H9 (cell line): Measurements from ENCODE around the gene ADPRH. TPM values are rescaled to one million over a fixed set of nuclear protein-coding genes. Genes with fewer than 3 reads are reported as not detected.

Experiments used
- DNase-seq: peaks from one replicate; pipeline ENCODE4 v3.0.0-alpha.2; 2017
- H2AFZ ChIP-seq: one replicate; pipeline ENCODE4 v1.6.1; 2013; ENCODE audit warnings: mild to moderate bottlenecking, low read length, control low read depth, moderate library complexity
- H2AK5ac ChIP-seq: 2 replicates; pipeline ENCODE4 v1.6.1; 2013; ENCODE audit warnings: low read length, control low read depth, mixed read lengths; ENCODE audit not compliant: insufficient read length
- H2BK120ac ChIP-seq: one replicate; pipeline ENCODE4 v1.6.1; 2013; ENCODE audit warnings: low read depth, mild to moderate bottlenecking, low read length, control low read depth, inconsistent platforms; ENCODE audit not compliant: poor library complexity, severe bottlenecking
- H2BK12ac ChIP-seq: 2 replicates; pipeline ENCODE4 v1.6.1; 2013; ENCODE audit warnings: low read length, control low read depth, mixed read lengths, low read depth; ENCODE audit not compliant: insufficient read length
- H2BK15ac ChIP-seq: 2 replicates; pipeline ENCODE4 v1.6.1; 2013; ENCODE audit warnings: low read depth, low read length, control low read depth
- H2BK20ac ChIP-seq: one replicate; pipeline ENCODE4 v1.6.1; 2013; ENCODE audit warnings: low read depth, mild to moderate bottlenecking, low read length, control low read depth, inconsistent platforms; ENCODE audit not compliant: poor library complexity, severe bottlenecking
- H2BK5ac ChIP-seq: 2 replicates; pipeline ENCODE4 v1.6.1; 2013; ENCODE audit warnings: low read length, control low read depth, mixed read lengths; ENCODE audit not compliant: insufficient read length
- H3K14ac ChIP-seq: 2 replicates; pipeline ENCODE4 v1.6.1; 2013; ENCODE audit warnings: low read length, control low read depth; ENCODE audit not compliant: insufficient read depth
- H3K18ac ChIP-seq: 2 replicates; pipeline ENCODE4 v1.6.1; 2013; ENCODE audit warnings: low read depth, mild to moderate bottlenecking, mixed read lengths, low read length, control low read depth; ENCODE audit not compliant: insufficient read length
- H3K23ac ChIP-seq: 2 replicates; pipeline ENCODE4 v1.6.1; 2013; ENCODE audit warnings: low read length, control low read depth, mixed read lengths, low read depth; ENCODE audit not compliant: insufficient read length
- H3K23me2 ChIP-seq: 2 replicates; pipeline ENCODE4 v1.6.1; 2013; ENCODE audit warnings: low read depth, mild to moderate bottlenecking, mixed read lengths, low read length, control low read depth; ENCODE audit not compliant: insufficient read length, poor library complexity, severe bottlenecking
- H3K27ac ChIP-seq: 2 replicates; pipeline ENCODE4 v1.5.1; 2013; ENCODE audit warnings: low read length, control low read depth, mixed read lengths, low read depth; ENCODE audit not compliant: insufficient read length
- H3K27me3 ChIP-seq: 2 replicates; pipeline ENCODE4 v1.6.1; 2013; ENCODE audit warnings: low read length, control low read depth, inconsistent platforms; ENCODE audit not compliant: insufficient read depth
- H3K4ac ChIP-seq: 2 replicates; pipeline ENCODE4 v1.6.1; 2013; ENCODE audit warnings: low read depth, mild to moderate bottlenecking, control low read depth, inconsistent platforms, low read length, moderate library complexity
- H3K4me1 ChIP-seq: 2 replicates; pipeline ENCODE4 v1.6.1; 2013; ENCODE audit warnings: low read length, control low read depth, inconsistent platforms; ENCODE audit not compliant: insufficient read depth
- H3K4me2 ChIP-seq: 2 replicates; pipeline ENCODE4 v1.6.1; 2013; ENCODE audit warnings: low read length, control low read depth, mixed read lengths; ENCODE audit not compliant: insufficient read length, insufficient read depth
- H3K56ac ChIP-seq: 2 replicates; pipeline ENCODE4 v1.6.1; 2013; ENCODE audit warnings: low read depth, mild to moderate bottlenecking, mixed read lengths, low read length, control low read depth; ENCODE audit not compliant: insufficient read length
- H3K79me1 ChIP-seq: 2 replicates; pipeline ENCODE4 v1.6.1; 2013; ENCODE audit warnings: low read depth, mild to moderate bottlenecking, moderate library complexity, low read length, control low read depth, inconsistent platforms; ENCODE audit not compliant: insufficient read depth, poor library complexity, severe bottlenecking
- H3K79me2 ChIP-seq: 2 replicates; pipeline ENCODE4 v1.6.1; 2013; ENCODE audit warnings: low read length, control low read depth, inconsistent platforms; ENCODE audit not compliant: insufficient read depth
- H3K9ac ChIP-seq: 2 replicates; pipeline ENCODE4 v1.6.1; 2013; ENCODE audit warnings: low read length, control low read depth, mixed read lengths; ENCODE audit not compliant: insufficient read length; ENCODE audit errors: extremely low read depth
- H3K9me3 ChIP-seq: one replicate; pipeline ENCODE4 v1.6.1; 2013; ENCODE audit warnings: low read depth, low read length, inconsistent platforms; ENCODE audit not compliant: control insufficient read depth
- H3T11ph ChIP-seq: one replicate; pipeline ENCODE4 v1.6.1; 2013; ENCODE audit warnings: mild to moderate bottlenecking, low read length, control low read depth, inconsistent platforms
- H4K20me1 ChIP-seq: one replicate; pipeline ENCODE4 v1.6.1; 2013; ENCODE audit not compliant: control insufficient read depth, insufficient read length, insufficient read depth
- H4K5ac ChIP-seq: 2 replicates; pipeline ENCODE4 v1.6.1; 2013; ENCODE audit warnings: low read depth, mild to moderate bottlenecking, mixed read lengths, low read length, control low read depth; ENCODE audit not compliant: insufficient read length
- H4K8ac ChIP-seq: replicated peaks from 2 replicates; pipeline ENCODE4 v1.6.1; 2013; ENCODE audit warnings: low read length, control low read depth, mixed read lengths, low read depth; ENCODE audit not compliant: insufficient read length
- H4K91ac ChIP-seq: 2 replicates; pipeline ENCODE4 v1.6.1; 2013; ENCODE audit warnings: low read depth, mild to moderate bottlenecking, moderate library complexity, mixed read lengths, low read length, control low read depth; ENCODE audit not compliant: insufficient read length
- H3K27ac Mint-ChIP-seq, 3 experiments: 2 replicates in 2 of 3; 3 replicates in 1 of 3; pipeline ENCODE4 v1.8.0; 2020 to 2021; ENCODE audit warnings: mixed read lengths in 3 of 3, mild to moderate bottlenecking in 1 of 3, moderate library complexity in 1 of 3
- H3K27me3 Mint-ChIP-seq: 2 replicates; pipeline ENCODE4 v1.8.0; 2021; ENCODE audit warnings: low read depth, mild to moderate bottlenecking, moderate library complexity, mixed read lengths
- H3K36me3 Mint-ChIP-seq, 3 experiments: 2 replicates in 2 of 3; 3 replicates in 1 of 3; pipeline ENCODE4 v1.8.0; 2020 to 2021; ENCODE audit warnings: low read depth in 3 of 3, mixed read lengths in 3 of 3; ENCODE audit not compliant: insufficient read depth in 1 of 3
- H3K4me1 Mint-ChIP-seq, 2 experiments: 2 replicates each; pipeline ENCODE4 v1.8.0; 2020; ENCODE audit warnings: mixed read lengths in 2 of 2
- H3K4me3 Mint-ChIP-seq, 2 experiments: 2 replicates in 1 of 2; 3 replicates in 1 of 2; pipeline ENCODE4 v1.8.0; 2020 to 2021; ENCODE audit warnings: mild to moderate bottlenecking in 2 of 2, mixed read lengths in 2 of 2, moderate library complexity in 1 of 2
- H3K9me3 Mint-ChIP-seq, 2 experiments: 2 replicates in 1 of 2; 3 replicates in 1 of 2; pipeline ENCODE4 v1.8.0; 2020; ENCODE audit warnings: mild to moderate bottlenecking in 2 of 2, mixed read lengths in 2 of 2, moderate library complexity in 1 of 2
- WGBS: extraction: QIAGEN DNeasy Blood & Tissue Kit; methylation state at CpG from one replicate; pipeline ENCODE4 v1.1.7; 2013; ENCODE audit warnings: missing lambda C conversion rate, low lambda C conversion rate, mixed read lengths; ENCODE audit not compliant: insufficient read length; ENCODE audit errors: extremely low coverage; 5-methylcytosine and 5-hydroxymethylcytosine counted together
- total RNA-seq: library from RNA; stranded (reverse); gene quantifications from 2 replicates; pipeline ENCODE4 v1.2.1, GENCODE V29; 2021
- TF ChIP-seq, protein P1 (sequence below): fragments of 200-600 bp; sonication (generic); conservative IDR thresholded peaks from 3 replicates; pipeline ENCODE4 v1.8.0; 2021; ENCODE audit warnings: antibody characterized with exemption, mild to moderate bottlenecking

ADPRH gene
- total RNA-seq, 1 experiment from 2014 or later = 3.1 TPM

DNA sequence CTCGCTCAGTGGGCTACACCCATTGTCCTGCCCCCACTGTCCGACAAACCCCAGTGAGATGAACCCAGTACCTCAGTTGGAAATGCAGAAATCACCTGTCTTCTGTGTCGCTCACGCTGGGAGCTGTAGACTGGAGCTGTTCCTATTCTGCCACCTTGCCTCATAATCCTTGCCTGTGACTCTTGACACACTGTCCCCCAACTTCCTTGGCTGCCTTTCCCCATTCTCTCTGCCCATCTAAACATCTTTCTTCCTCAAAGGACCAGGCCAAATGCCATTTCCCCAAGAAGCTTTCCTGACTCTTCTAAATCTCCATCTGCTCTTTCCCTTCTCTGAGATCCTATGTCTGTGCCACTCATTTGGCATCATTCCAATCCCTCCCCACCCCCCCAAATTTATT is 10.1 kb upstream of the ADPRH start:
- Histone ChIP-seq H4K8ac (no peak overlapping the region), H3K27ac (no peak overlapping the region), H3K4ac (no peak overlapping the region), H3K23me2 (no peaks in the 10 kb centered on the region), H2BK12ac (no peak overlapping the region), H3T11ph (no peak overlapping the region), H3K23ac (no peak overlapping the region), H2AFZ (no peak overlapping the region), H3K4me2 (no peak overlapping the region), H2BK15ac (no peak overlapping the region), H3K79me2 (no peaks in the 10 kb centered on the region), H3K79me1 (no peaks in the 10 kb centered on the region), H3K9me3 (no peaks in the 10 kb centered on the region), H2BK20ac (no peak overlapping the region), H2AK5ac (no peak overlapping the region), H3K4me1 (no peaks in the 10 kb centered on the region), H4K91ac (no peak overlapping the region), H3K14ac (no peak overlapping the region), H4K5ac (no peak overlapping the region), H3K27me3 (no peaks in the 10 kb centered on the region), H3K9ac (no peak overlapping the region), H3K56ac (no peak overlapping the region), H3K18ac (no peak overlapping the region), H4K20me1 (no peaks in the 10 kb centered on the region), H2BK120ac (no peak overlapping the region), H2BK5ac (no peak overlapping the region)
- Mint-ChIP-seq H3K4me3 (no peak overlapping the region; a peak in 1 of 5 replicates), H3K27me3 (peaks cover 12% of the 10 kb centered on the region), H3K9me3 (peaks cover 0 to 3% of the 10 kb centered on the region in 2 experiments; a peak in 2 of 5 replicates), H3K4me1 (0 out of 4 replicates have a peak, but pooled peaks cover 0 to 3% of the 10 kb centered on the region in 2 experiments), H3K27ac (no peak overlapping the region; a peak in 1 of 7 replicates), H3K36me3 (no peaks in the 10 kb centered on the region)
- TF ChIP-seq, protein P1, sequence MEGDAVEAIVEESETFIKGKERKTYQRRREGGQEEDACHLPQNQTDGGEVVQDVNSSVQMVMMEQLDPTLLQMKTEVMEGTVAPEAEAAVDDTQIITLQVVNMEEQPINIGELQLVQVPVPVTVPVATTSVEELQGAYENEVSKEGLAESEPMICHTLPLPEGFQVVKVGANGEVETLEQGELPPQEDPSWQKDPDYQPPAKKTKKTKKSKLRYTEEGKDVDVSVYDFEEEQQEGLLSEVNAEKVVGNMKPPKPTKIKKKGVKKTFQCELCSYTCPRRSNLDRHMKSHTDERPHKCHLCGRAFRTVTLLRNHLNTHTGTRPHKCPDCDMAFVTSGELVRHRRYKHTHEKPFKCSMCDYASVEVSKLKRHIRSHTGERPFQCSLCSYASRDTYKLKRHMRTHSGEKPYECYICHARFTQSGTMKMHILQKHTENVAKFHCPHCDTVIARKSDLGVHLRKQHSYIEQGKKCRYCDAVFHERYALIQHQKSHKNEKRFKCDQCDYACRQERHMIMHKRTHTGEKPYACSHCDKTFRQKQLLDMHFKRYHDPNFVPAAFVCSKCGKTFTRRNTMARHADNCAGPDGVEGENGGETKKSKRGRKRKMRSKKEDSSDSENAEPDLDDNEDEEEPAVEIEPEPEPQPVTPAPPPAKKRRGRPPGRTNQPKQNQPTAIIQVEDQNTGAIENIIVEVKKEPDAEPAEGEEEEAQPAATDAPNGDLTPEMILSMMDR = no peak
- WGBS = no CpG with 5 or more reads among the region's 4 CpGs
- DNase-seq = no peak
